Measurements from ENCODE around the gene GALNT4. TPM values are rescaled to one million over a fixed set of nuclear protein-coding genes. Genes with fewer than 3 reads are reported as not detected.

Gene GALNT4
- total RNA-seq (10.8 and 16.0 TPM in 2 replicates), polyA plus RNA-seq (7.0 and 9.1 TPM in 2 replicates), polyA minus RNA-seq (ENCODE audit: low replicate concordance) (1.3 TPM in 2 replicates)
- 5.1 and 6.9 TPM in 2 replicates for polyA plus RNA-seq (2012)

DNA sequence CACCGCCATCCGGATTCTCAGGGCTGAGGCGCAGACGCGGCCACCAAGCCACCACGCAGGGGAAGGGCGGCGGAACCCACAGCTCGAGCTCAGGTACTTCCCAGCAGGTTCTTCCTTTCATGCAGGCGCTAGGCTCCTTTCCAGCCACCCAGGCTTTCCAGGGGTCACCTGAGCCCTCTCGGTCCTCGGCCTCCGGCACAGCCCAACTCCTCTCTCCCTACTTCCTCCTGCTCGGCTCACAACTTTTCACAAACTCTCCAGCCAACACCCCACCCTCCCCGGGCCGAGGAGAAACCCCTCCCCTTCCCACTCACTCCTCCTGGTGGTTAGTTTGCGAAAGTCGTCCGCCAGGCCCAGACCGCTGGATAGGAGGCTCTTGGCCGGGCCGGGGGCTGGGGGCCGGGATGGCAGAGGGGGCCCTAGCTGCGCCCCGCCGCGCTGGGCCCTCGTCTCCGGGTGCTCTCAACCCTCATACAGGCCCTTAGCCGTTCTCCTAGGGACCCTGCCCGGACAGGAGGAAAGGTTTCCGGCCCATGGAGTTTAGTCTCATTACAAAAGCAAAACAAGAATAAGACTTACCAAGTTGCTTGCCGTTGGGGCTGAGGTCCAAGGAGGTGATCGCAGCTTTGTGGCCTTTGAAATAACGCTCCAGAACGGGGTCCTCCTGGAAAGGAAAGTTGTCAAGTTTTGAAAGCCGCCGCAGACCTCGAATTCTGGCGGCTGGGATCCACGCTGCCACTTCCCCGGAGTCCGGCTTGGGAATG is at the start of gene GALNT4:
TSS of gene GALNT4 (minus strand) at position 256 of the 764 bp plus-strand sequence. CDS start at position 9, 247 bp downstream.
- no peaks in the 10 kb centered on the region for H4K20me1 ChIP-seq (ENCODE audit: control insufficient read depth, extremely low read depth, insufficient read depth, low read length)
- peaks cover 26% of the 10 kb centered on the region for H3K79me2 ChIP-seq (ENCODE audit: control insufficient read depth, insufficient read depth, low read length)
- peaks cover 12% of the 10 kb centered on the region for H3K4me1 ChIP-seq (ENCODE audit: control insufficient read depth, extremely low read depth, insufficient read depth, low read length)
- no peaks in the 10 kb centered on the region for H3K9me3 ChIP-seq (ENCODE audit: control insufficient read depth, insufficient read depth, low read depth, low read length)
- TF ChIP-seq, protein P1, sequence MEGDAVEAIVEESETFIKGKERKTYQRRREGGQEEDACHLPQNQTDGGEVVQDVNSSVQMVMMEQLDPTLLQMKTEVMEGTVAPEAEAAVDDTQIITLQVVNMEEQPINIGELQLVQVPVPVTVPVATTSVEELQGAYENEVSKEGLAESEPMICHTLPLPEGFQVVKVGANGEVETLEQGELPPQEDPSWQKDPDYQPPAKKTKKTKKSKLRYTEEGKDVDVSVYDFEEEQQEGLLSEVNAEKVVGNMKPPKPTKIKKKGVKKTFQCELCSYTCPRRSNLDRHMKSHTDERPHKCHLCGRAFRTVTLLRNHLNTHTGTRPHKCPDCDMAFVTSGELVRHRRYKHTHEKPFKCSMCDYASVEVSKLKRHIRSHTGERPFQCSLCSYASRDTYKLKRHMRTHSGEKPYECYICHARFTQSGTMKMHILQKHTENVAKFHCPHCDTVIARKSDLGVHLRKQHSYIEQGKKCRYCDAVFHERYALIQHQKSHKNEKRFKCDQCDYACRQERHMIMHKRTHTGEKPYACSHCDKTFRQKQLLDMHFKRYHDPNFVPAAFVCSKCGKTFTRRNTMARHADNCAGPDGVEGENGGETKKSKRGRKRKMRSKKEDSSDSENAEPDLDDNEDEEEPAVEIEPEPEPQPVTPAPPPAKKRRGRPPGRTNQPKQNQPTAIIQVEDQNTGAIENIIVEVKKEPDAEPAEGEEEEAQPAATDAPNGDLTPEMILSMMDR (conservative IDR thresholded peaks at IDR 0.05 in 1 of 2, IDR thresholded peaks at IDR 0.05 in 1 of 2; ENCODE audit: low read depth in 1 of 2, low read length in 2 of 2): peak; percentile 65 to 67
- no peak for TF ChIP-seq EZH2 (IDR thresholded peaks at IDR 0.05; ENCODE audit: low read length, missing control alignments)
- H2AFZ ChIP-seq (ENCODE audit: low read length): peak within 1 kb of the TSS; percentile 99
- no peaks in the 10 kb centered on the region for H3K27me3 ChIP-seq (ENCODE audit: control insufficient read depth, insufficient read depth, low read length)
- H3K4me2 ChIP-seq (ENCODE audit: extremely low read depth, insufficient read depth, low read length): peak within 1 kb of the TSS; percentile 93
- DNase-seq (ENCODE audit: low read depth in 2 of 2): peak; percentile 84 to 88
- H3K27ac ChIP-seq (ENCODE audit: insufficient read depth, low read length): peak within 1 kb of the TSS; percentile 80
- peak within 1 kb of the TSS; percentile 62 for H3K9ac ChIP-seq (ENCODE audit: insufficient read depth, low read length)
- H3K36me3 ChIP-seq (ENCODE audit: control insufficient read depth, insufficient read depth, low read length): peaks cover 2% of the 10 kb centered on the region
- H3K4me3 ChIP-seq (replicated peaks in 1 of 4; ENCODE audit: control extremely low read depth in 1 of 4, insufficient read depth in 1 of 4, low read depth in 3 of 4, low read length in 4 of 4): peak within 1 kb of the TSS; percentile 72 to 91 (median 80)

DNA sequence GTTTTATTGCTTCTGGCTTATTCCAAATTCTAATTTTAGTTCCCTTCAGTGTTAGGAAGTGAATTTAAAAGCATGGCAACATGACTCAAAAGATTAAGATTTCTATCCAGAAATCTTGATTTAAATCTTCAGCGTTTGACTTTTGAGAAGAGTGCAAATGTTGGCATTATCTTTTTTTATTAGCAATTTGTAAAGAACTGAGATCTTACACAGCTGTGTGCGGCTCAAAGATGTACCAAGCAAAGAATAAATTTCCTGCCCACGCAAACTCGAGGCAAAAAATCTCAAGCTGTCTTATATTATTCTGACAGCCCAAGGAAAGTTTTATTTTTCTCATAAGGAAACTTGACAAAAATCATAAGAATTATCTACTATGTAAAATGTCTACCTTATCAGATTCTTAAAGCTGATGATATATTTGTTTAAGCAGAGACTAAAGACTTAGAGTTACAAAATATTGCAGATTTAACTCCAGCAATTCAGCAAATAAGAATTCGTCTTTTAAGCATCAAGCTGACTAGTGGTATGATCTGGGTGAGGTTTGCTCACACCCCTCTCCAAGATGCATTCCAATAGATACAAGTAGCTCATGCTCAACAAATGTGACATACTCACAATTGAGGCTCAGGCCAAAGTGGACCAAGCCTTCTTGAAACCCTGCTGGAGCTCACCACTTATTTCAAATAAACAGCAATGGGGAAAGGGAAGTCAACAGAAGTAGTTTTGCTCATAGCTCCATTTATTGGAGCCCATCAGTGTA is 48.6 kb upstream of the GALNT4 start:
- DNase-seq (ENCODE audit: low read depth in 2 of 2): peak in 1 of 2 donors; percentile 10
- Histone ChIP-seq H3K27me3 (ENCODE audit: control insufficient read depth, insufficient read depth, low read length) (no peaks in the 10 kb centered on the region), H3K4me3 (replicated peaks in 1 of 4; ENCODE audit: control extremely low read depth in 1 of 4, insufficient read depth in 1 of 4, low read depth in 3 of 4, low read length in 4 of 4) (no peak overlapping the region), H4K20me1 (ENCODE audit: control insufficient read depth, extremely low read depth, insufficient read depth, low read length) (no peaks in the 10 kb centered on the region), H3K9ac (ENCODE audit: insufficient read depth, low read length) (no peak overlapping the region), H3K27ac (ENCODE audit: insufficient read depth, low read length) (no peak overlapping the region), H3K4me1 (ENCODE audit: control insufficient read depth, extremely low read depth, insufficient read depth, low read length) (peaks cover 19% of the 10 kb centered on the region), H3K9me3 (ENCODE audit: control insufficient read depth, insufficient read depth, low read depth, low read length) (no peaks in the 10 kb centered on the region), H3K36me3 (ENCODE audit: control insufficient read depth, insufficient read depth, low read length) (no peaks in the 10 kb centered on the region), H3K79me2 (ENCODE audit: control insufficient read depth, insufficient read depth, low read length) (no peaks in the 10 kb centered on the region), H3K4me2 (ENCODE audit: extremely low read depth, insufficient read depth, low read length) (no peak overlapping the region), H2AFZ (ENCODE audit: low read length) (no peak overlapping the region)
- no peak for TF ChIP-seq EZH2 (IDR thresholded peaks at IDR 0.05; ENCODE audit: low read length, missing control alignments)
- TF ChIP-seq, protein P1 (conservative IDR thresholded peaks at IDR 0.05 in 1 of 2, IDR thresholded peaks at IDR 0.05 in 1 of 2; ENCODE audit: low read depth in 1 of 2, low read length in 2 of 2): no peak
